A549 (cell line): ENCODE results near the gene MZT2A. TPM values are rescaled to one million over a fixed set of nuclear protein-coding genes. Genes with fewer than 3 reads are reported as not detected.

ENCODE experiments used
- ATAC-seq, 2 experiments: fragments of 200-7000 bp in 1 of 2; fragments of >200 bp in 1 of 2; cut with Nextera tagmentation in 1 of 2; cut with Tn5 transposase in 1 of 2; 3 replicates each; pipeline versions ENCODE4 v1.8.0 to v1.9.1; 2018 to 2020; ENCODE audit warnings: mild to moderate bottlenecking in 1 of 2, moderate library complexity in 1 of 2
- CTCF ChIA-PET: fragments of 300-600 bp; sonication (Branson Sonifier 250); formaldehyde crosslinking; extraction: SDS; loops from one replicate; lab custom pipeline; 2021; ENCODE audit warnings: antibody characterized with exemption, inconsistent platforms; lab: Yijun Ruan, JAX
- POLR2A ChIA-PET: fragments of 350-600 bp; formaldehyde crosslinking; extraction: SDS; loops from one replicate; lab custom pipeline; 2021; ENCODE audit warnings: antibody characterized with exemption, inconsistent platforms; lab: Yijun Ruan, JAX
- DNase-seq, 2 experiments: peaks; one replicate each; pipeline versions ENCODE4 v3.0.0 to v3.0.0-alpha.2; 2011 to 2016; ENCODE audit warnings: low read depth in 1 of 2, low spot score in 1 of 2
- FAIRE-seq: peaks from 2 replicates; lab custom pipeline; 2011; peaks lifted over from hg19 to GRCh38; lab: Jason Lieb, UNC
- H3K27ac ChIP-seq, 2 experiments: fragments of >200 bp; sonication (Bioruptor Twin); formaldehyde crosslinking; 3 replicates each; pipeline ENCODE4 v1.5.1; 2016 to 2017
- H3K4me1 ChIP-seq: fragments of >200 bp; sonication (Bioruptor Twin); formaldehyde crosslinking; 3 replicates; pipeline ENCODE4 v1.6.1; 2016
- H3K4me2 ChIP-seq: fragments of >200 bp; sonication (Bioruptor Twin); formaldehyde crosslinking; 3 replicates; pipeline ENCODE4 v1.6.1; 2016
- H3K4me3 ChIP-seq: fragments of >200 bp; sonication (Bioruptor Twin); formaldehyde crosslinking; 3 replicates; pipeline ENCODE4 v1.5.1; 2016
- H3K9me3 ChIP-seq: fragments of >200 bp; sonication (Bioruptor Twin); formaldehyde crosslinking; 3 replicates; pipeline ENCODE4 v1.6.1; 2016
- BHLHE40 ChIP-seq: IDR thresholded peaks from 2 replicates; pipeline ENCODE4 v1.6.1; 2012; ENCODE audit warnings: low read depth, low read length, inconsistent platforms
- CBX2 ChIP-seq: fragments of 200-600 bp; sonication (generic); IDR thresholded peaks from 2 replicates; pipeline ENCODE4 v1.6.1; 2016; ENCODE audit warnings: low read depth, mild to moderate bottlenecking, borderline replicate concordance
- CEBPB ChIP-seq, 2 experiments: fragments of >200 bp in 1 of 2; sonication (Bioruptor Twin) in 1 of 2; formaldehyde crosslinking in 1 of 2; IDR thresholded peaks; 2 replicates each; pipeline ENCODE4 v1.6.1; 2012 to 2016
- EHMT2 ChIP-seq: fragments of 200-600 bp; sonication (generic); IDR thresholded peaks from 2 replicates; pipeline ENCODE4 v1.6.1; 2016; ENCODE audit warnings: antibody characterized with exemption, low read depth, mild to moderate bottlenecking, moderate library complexity
- FOSB ChIP-seq: fragments of 250-450 bp; sonication (Bioruptor Pico); IDR thresholded peaks from 2 replicates; pipeline ENCODE4 v1.5.0; 2020; ENCODE audit warnings: mild to moderate bottlenecking, moderate library complexity
- GATA3 ChIP-seq: IDR thresholded peaks from 2 replicates; pipeline ENCODE4 v1.6.1; 2012; ENCODE audit warnings: borderline replicate concordance
- HDAC2 ChIP-seq: fragments of 200-600 bp; sonication (generic); IDR thresholded peaks from 2 replicates; pipeline ENCODE4 v1.6.1; 2016
- JUN ChIP-seq, 2 experiments: fragments of >200 bp; sonication (Bioruptor Twin); formaldehyde crosslinking; IDR thresholded peaks; 2 replicates in 1 of 2; 3 replicates in 1 of 2; pipeline ENCODE4 v1.6.1; 2016 to 2017
- KDM1A ChIP-seq: fragments of 200-600 bp; sonication (generic); IDR thresholded peaks from 2 replicates; pipeline ENCODE4 v1.6.1; 2016; ENCODE audit warnings: low read depth, mild to moderate bottlenecking
- KDM5A ChIP-seq: fragments of 200-600 bp; sonication (generic); IDR thresholded peaks from 2 replicates; pipeline ENCODE4 v1.6.1; 2016; ENCODE audit warnings: antibody characterized with exemption, mild to moderate bottlenecking
- MYC ChIP-seq: IDR thresholded peaks from 2 replicates; pipeline ENCODE4 v1.6.1; 2012; ENCODE audit warnings: mild to moderate bottlenecking, inconsistent platforms, low read length, improper control_type of control experiment, borderline replicate concordance
- NPAS2 ChIP-seq: fragments of 250-450 bp; sonication (Bioruptor Pico); IDR thresholded peaks from 2 replicates; pipeline ENCODE4 v1.8.0; 2022; ENCODE audit warnings: mild to moderate bottlenecking, moderate library complexity, borderline replicate concordance
- NR3C1 ChIP-seq: fragments of >200 bp; sonication (Bioruptor Twin); formaldehyde crosslinking; IDR thresholded peaks from 3 replicates; pipeline ENCODE4 v1.6.1; 2017
- PHF8 ChIP-seq: fragments of 200-600 bp; sonication (generic); IDR thresholded peaks from 2 replicates; pipeline ENCODE4 v1.6.1; 2016; ENCODE audit warnings: low read depth, mild to moderate bottlenecking, antibody characterized with exemption, moderate library complexity, borderline replicate concordance
- POLR2A ChIP-seq: IDR thresholded peaks from 2 replicates; pipeline ENCODE4 v1.6.1; 2012; ENCODE audit warnings: mild to moderate bottlenecking, low read length
- RARB ChIP-seq: fragments of 250-450 bp; sonication (Bioruptor Pico); IDR thresholded peaks from 2 replicates; pipeline ENCODE4 v1.8.0; 2021; ENCODE audit warnings: mild to moderate bottlenecking, moderate library complexity
- RNF2 ChIP-seq: fragments of 200-600 bp; sonication (generic); IDR thresholded peaks from 2 replicates; pipeline ENCODE4 v1.6.1; 2016; ENCODE audit warnings: low read depth, mild to moderate bottlenecking, antibody characterized with exemption, moderate library complexity, borderline replicate concordance
- TFCP2L1 ChIP-seq: fragments of 250-450 bp; sonication (Bioruptor Pico); IDR thresholded peaks from 2 replicates; pipeline ENCODE4 v1.5.0; 2021; ENCODE audit warnings: mild to moderate bottlenecking
- ZFP36 ChIP-seq: fragments of 450-650 bp; IDR thresholded peaks from 2 replicates; pipeline ENCODE4 v1.6.1; 2014; ENCODE audit warnings: borderline replicate concordance; ENCODE audit not compliant: partially characterized antibody
- ZSCAN20 ChIP-seq: fragments of 250-450 bp; sonication (Bioruptor Pico); IDR thresholded peaks from 2 replicates; pipeline ENCODE4 v1.8.0; 2022; ENCODE audit warnings: mild to moderate bottlenecking, moderate library complexity
- WGBS: methylation state at CpG from one replicate; pipeline ENCODE4 v1.1.6; 2017; ENCODE audit errors: missing lambda C conversion rate; 5-methylcytosine and 5-hydroxymethylcytosine counted together
- polyA plus RNA-seq, 4 experiments: library from polyadenylated mRNA; depleted of rRNA in 3 of 4; stranded (reverse); fragments of >200 nt; fragmentation: RNase III in 1 of 4; extraction: RNeasy Plus Mini Kit Qiagen cat#74134 plus additional on column Dnase treatment in 1 of 4; gene quantifications; 2 replicates in 3 of 4; 3 replicates in 1 of 4; pipeline ENCODE4 v1.2.3, GENCODE V29; 2011 to 2017
- TF ChIP-seq, protein P1 (sequence below): fragments of >200 bp; sonication (Bioruptor Twin); formaldehyde crosslinking; IDR thresholded peaks from 3 replicates; pipeline ENCODE4 v1.5.1; 2016
- TF ChIP-seq, protein P2 (sequence below): IDR thresholded peaks from 2 replicates; pipeline ENCODE4 v1.6.1; 2012
- TF ChIP-seq, protein P3 (sequence below): fragments of 250-450 bp; sonication (Bioruptor Pico); IDR thresholded peaks from 2 replicates; pipeline ENCODE4 v1.5.0; 2020; ENCODE audit warnings: low read depth, mild to moderate bottlenecking, moderate library complexity
- TF ChIP-seq, protein P4 (sequence below): fragments of 250-450 bp; sonication (Bioruptor Pico); IDR thresholded peaks from 2 replicates; pipeline ENCODE4 v1.5.0; 2021; ENCODE audit warnings: mild to moderate bottlenecking, moderate library complexity, borderline replicate concordance
- TF ChIP-seq, protein P5 (sequence below): fragments of 200-600 bp; sonication (generic); IDR thresholded peaks from 2 replicates; pipeline ENCODE4 v1.6.1; 2016; ENCODE audit warnings: antibody characterized with exemption, mild to moderate bottlenecking, moderate library complexity

The MZT2A gene
- polyA plus RNA-seq, 2 of the 4 experiments (the other 2 are of a cell fraction) = 69.2 to 119 TPM

DNA sequence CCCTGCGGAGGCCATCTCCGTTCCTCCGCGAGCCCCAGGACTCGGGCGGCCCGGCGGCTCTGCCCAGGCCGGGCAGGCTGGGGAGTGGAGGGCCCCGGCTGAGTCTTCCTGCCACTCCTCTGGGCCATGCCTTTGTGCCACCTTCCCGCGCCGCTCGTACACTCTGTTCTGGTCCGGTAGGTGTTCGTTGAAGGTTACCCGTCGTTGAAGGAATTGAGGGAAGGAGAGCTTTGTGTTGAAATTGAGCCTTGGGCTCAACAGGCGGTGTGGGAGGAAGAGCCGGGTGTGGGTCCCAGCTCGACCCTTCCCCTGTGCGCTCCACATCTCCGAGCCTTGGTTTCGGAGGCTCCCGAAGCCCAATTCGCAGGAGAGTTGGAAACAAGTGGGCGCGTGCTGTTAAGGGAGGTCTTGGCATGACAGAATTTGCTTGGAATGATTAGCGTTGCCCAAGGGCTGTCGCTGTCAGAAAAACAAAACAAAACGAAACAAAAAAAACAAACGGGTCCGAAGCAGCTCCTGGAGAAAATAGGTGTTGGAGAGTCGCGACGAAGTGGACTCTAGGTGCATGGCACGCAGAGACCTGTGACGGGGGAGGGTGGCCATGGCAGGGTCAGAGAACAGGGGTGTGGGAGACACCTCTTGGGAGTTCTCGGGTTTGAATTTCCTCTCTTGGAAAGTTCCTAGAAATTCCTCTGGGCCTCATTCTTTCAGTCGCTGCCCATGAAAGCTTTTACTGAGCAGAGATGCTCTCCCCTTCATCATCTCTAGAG is 1.2 kb upstream of the MZT2A start:
- Histone ChIP-seq H3K9me3 (no peaks in the 10 kb centered on the region), H3K4me3 (peak overlapping the region; percentile 99), H3K4me1 (peaks cover 26% of the 10 kb centered on the region; the same call in 2 of the 3 replicates), H3K4me2 (peak overlapping the region; percentile 90), H3K27ac (peak overlapping the region; percentile 98 to 99)
- DNase-seq = no peak
- TF ChIP-seq KDM5A = peak; percentile 86
- TF ChIP-seq FOSB (CRISPR knock-in tag) = no peak
- peak; percentile 42; the same call in 1 of the 2 replicates for TF ChIP-seq PHF8
- TF ChIP-seq EHMT2 = no peak
- TF ChIP-seq HDAC2 = 0 out of 2 replicates have a peak, but pooled peaks have one; percentile 55
- ATAC-seq = peak; percentile 58 to 61
- 2% methylated on average over 34 of the region's 40 CpGs for WGBS
- ChIA-PET CTCF (interaction anchor here (0.6 to 2.7 kb wide), 24 partner anchors 10 to 381 kb away, joined by 3 to 25 read pairs (median 4); no protein-coding TSS in a partner anchor), POLR2A (interaction anchor here (1.0 to 1.1 kb wide), 2 partner anchors 9 to 179 kb away, joined by 3 to 5 read pairs; no protein-coding TSS in a partner anchor)
- no peak for FAIRE-seq

DNA sequence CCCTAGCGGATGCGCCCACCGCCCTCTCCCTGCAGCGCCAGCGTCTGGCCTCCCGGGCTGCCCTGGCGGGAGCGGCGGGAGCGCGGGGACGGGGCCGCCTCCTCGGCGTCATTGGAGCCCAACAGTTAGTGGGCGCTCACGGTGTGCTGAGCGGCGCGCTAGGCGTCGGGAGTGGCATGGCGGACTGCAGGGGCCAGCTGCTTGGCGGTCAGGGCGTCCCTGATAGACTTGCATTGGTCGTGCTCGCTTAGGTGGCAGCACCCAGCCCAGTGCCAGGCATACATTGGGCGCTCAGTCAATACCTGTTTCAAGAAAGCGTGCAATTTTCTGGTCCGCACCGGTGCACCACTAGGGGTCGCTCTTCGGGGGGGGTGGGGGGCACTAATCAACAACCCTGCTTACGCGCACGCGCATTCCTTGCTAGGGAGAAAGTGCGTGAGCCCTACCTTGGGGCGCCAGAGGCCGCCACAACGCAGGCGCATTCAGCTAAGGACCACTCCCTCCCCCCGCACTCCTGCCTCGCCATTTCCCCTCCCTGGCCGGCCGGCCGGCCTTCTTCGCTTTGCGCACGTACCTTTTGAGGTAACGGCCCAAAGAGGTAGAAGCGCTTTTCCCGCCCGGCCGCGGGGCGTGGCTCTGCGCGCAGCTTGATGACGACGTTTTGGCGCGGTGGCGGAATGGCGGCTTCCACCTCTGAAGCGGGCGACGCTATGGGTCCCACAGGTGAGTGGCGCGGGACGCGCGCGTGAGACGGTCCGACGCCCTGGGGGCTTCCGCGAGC is 411 bp upstream of the MZT2A start:
- Histone ChIP-seq H3K27ac (peak overlapping the region; percentile 98 to 99), H3K4me1 (peaks cover 26% of the 10 kb centered on the region; the same call in 2 of the 3 replicates), H3K4me3 (peak overlapping the region; percentile 99), H3K4me2 (peak overlapping the region; percentile 99), H3K9me3 (no peaks in the 10 kb centered on the region)
- under 1% methylated on average over 18 of the region's 79 CpGs for WGBS
- FAIRE-seq (no peak), DNase-seq (peak; percentile 93 to 98), ATAC-seq (peak; percentile 83 to 89)
- ChIA-PET CTCF (interaction anchor here (0.6 to 2.7 kb wide), 31 partner anchors 9 to 754 kb away, joined by 3 to 25 read pairs (median 4); partner anchors contain the start of gene CCDC74A), POLR2A (interaction anchor here (1.0 to 1.3 kb wide), 3 partner anchors 10 to 189 kb away, joined by 3 to 5 read pairs (median 3); no protein-coding TSS in a partner anchor)
- no peak for TF ChIP-seq NR3C1
- peak in 1 of 2 experiments; percentile 38; a peak in 2 of 5 replicates for TF ChIP-seq JUN (IDR thresholded peaks at IDR 0.05)
- no peak for TF ChIP-seq ZFP36
- no peak for TF ChIP-seq RARB (CRISPR knock-in tag)
- no peak for TF ChIP-seq KDM1A
- TF ChIP-seq TFCP2L1 = no peak
- TF ChIP-seq CBX2 = no peak
- TF ChIP-seq GATA3 = peak; percentile 12; the same call in 1 of the 2 replicates
- TF ChIP-seq, protein P1, sequence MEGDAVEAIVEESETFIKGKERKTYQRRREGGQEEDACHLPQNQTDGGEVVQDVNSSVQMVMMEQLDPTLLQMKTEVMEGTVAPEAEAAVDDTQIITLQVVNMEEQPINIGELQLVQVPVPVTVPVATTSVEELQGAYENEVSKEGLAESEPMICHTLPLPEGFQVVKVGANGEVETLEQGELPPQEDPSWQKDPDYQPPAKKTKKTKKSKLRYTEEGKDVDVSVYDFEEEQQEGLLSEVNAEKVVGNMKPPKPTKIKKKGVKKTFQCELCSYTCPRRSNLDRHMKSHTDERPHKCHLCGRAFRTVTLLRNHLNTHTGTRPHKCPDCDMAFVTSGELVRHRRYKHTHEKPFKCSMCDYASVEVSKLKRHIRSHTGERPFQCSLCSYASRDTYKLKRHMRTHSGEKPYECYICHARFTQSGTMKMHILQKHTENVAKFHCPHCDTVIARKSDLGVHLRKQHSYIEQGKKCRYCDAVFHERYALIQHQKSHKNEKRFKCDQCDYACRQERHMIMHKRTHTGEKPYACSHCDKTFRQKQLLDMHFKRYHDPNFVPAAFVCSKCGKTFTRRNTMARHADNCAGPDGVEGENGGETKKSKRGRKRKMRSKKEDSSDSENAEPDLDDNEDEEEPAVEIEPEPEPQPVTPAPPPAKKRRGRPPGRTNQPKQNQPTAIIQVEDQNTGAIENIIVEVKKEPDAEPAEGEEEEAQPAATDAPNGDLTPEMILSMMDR = peak; percentile 85
- TF ChIP-seq MYC = no peak; the same call in none of the 2 replicates
- no peak for TF ChIP-seq FOSB (CRISPR knock-in tag)
- TF ChIP-seq POLR2A = peak; percentile 55
- TF ChIP-seq PHF8 = no peak; the same call in 1 of the 2 replicates
- no peak for TF ChIP-seq NPAS2 (CRISPR knock-in tag)
- TF ChIP-seq, protein P2, sequence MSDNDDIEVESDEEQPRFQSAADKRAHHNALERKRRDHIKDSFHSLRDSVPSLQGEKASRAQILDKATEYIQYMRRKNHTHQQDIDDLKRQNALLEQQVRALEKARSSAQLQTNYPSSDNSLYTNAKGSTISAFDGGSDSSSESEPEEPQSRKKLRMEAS = peak; percentile 76
- no peak for TF ChIP-seq ZSCAN20 (CRISPR knock-in tag)
- TF ChIP-seq, protein P3, sequence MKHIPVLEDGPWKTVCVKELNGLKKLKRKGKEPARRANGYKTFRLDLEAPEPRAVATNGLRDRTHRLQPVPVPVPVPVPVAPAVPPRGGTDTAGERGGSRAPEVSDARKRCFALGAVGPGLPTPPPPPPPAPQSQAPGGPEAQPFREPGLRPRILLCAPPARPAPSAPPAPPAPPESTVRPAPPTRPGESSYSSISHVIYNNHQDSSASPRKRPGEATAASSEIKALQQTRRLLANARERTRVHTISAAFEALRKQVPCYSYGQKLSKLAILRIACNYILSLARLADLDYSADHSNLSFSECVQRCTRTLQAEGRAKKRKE (CRISPR knock-in tag) = no peak
- no peak for TF ChIP-seq CEBPB (IDR thresholded peaks at IDR 0.05)
- no peak for TF ChIP-seq BHLHE40
- no peak for TF ChIP-seq RNF2
- TF ChIP-seq, protein P4, sequence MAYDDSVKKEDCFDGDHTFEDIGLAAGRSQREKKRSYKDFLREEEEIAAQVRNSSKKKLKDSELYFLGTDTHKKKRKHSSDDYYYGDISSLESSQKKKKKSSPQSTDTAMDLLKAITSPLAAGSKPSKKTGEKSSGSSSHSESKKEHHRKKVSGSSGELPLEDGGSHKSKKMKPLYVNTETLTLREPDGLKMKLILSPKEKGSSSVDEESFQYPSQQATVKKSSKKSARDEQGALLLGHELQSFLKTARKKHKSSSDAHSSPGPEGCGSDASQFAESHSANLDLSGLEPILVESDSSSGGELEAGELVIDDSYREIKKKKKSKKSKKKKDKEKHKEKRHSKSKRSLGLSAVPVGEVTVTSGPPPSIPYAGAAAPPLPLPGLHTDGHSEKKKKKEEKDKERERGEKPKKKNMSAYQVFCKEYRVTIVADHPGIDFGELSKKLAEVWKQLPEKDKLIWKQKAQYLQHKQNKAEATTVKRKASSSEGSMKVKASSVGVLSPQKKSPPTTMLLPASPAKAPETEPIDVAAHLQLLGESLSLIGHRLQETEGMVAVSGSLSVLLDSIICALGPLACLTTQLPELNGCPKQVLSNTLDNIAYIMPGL (CRISPR knock-in tag) = no peak
- TF ChIP-seq KDM5A = peak; percentile 96
- TF ChIP-seq, protein P5, sequence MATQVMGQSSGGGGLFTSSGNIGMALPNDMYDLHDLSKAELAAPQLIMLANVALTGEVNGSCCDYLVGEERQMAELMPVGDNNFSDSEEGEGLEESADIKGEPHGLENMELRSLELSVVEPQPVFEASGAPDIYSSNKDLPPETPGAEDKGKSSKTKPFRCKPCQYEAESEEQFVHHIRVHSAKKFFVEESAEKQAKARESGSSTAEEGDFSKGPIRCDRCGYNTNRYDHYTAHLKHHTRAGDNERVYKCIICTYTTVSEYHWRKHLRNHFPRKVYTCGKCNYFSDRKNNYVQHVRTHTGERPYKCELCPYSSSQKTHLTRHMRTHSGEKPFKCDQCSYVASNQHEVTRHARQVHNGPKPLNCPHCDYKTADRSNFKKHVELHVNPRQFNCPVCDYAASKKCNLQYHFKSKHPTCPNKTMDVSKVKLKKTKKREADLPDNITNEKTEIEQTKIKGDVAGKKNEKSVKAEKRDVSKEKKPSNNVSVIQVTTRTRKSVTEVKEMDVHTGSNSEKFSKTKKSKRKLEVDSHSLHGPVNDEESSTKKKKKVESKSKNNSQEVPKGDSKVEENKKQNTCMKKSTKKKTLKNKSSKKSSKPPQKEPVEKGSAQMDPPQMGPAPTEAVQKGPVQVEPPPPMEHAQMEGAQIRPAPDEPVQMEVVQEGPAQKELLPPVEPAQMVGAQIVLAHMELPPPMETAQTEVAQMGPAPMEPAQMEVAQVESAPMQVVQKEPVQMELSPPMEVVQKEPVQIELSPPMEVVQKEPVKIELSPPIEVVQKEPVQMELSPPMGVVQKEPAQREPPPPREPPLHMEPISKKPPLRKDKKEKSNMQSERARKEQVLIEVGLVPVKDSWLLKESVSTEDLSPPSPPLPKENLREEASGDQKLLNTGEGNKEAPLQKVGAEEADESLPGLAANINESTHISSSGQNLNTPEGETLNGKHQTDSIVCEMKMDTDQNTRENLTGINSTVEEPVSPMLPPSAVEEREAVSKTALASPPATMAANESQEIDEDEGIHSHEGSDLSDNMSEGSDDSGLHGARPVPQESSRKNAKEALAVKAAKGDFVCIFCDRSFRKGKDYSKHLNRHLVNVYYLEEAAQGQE = no peak
